Inflammatory macrophage (primary cell): ENCODE data around the gene MANEAL.

ENCODE experiments used
- DNase-seq, 2 donors: peaks; one replicate each; pipeline ENCODE4 v3.0.0-alpha.2; 2020 to 2022

MANEAL gene

DNA sequence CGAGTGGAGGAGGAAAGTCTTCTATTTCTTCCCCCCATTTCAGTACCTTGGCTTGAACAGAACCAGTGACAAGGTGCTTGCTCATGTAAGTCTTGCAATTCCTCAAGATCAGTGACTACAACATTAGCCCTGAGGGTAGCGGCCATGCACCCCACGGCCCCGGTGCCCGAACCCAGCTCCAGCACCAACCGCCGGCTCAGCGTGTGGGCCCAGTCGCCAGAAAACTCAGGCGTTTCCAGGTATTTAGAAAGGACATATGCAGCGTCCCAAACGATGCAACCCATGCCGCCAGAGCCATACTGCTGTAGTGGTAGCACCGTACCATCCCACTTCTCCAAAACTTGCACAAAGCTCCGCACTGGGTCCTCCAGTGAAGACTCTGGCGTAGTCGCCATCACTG, 11.2 kb upstream of the MANEAL start:
- no peak for DNase-seq

DNA sequence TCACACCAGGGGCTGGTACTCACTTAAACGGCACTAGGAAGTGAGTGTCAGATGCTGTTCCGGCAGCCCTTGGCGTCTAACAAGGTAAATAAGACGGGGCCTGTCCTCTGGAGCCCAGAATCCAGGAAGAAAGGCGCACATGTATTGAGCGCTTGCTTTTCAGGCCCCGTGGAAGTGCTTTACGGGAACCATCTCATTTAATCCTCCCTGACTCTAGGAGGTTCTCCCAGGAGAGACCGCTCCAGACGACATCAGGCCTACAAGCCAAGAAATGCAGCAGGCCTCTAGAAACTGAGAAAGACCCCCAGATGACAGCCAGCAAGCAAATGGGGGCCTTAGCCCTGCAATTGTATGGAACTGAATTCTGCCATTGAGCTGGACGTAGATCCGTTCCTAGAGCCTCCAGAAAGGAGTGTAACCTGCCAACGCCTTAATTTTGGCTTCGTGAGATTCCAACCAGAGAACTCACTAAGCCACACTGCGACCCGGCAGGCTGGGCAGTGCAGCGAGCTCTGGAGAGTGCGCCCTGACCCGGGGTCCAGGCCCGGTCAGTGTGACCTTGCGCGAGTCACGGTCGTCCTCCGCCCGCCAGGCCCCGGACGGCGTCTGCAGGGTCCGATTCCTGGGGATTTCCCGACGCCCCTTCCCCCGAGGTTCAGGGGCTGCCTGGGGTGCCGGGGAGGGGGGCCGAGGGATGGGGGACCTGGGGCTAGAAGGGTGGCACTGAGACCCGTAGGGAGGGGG, 532 bp upstream of the MANEAL start:
- no peak for DNase-seq

DNA sequence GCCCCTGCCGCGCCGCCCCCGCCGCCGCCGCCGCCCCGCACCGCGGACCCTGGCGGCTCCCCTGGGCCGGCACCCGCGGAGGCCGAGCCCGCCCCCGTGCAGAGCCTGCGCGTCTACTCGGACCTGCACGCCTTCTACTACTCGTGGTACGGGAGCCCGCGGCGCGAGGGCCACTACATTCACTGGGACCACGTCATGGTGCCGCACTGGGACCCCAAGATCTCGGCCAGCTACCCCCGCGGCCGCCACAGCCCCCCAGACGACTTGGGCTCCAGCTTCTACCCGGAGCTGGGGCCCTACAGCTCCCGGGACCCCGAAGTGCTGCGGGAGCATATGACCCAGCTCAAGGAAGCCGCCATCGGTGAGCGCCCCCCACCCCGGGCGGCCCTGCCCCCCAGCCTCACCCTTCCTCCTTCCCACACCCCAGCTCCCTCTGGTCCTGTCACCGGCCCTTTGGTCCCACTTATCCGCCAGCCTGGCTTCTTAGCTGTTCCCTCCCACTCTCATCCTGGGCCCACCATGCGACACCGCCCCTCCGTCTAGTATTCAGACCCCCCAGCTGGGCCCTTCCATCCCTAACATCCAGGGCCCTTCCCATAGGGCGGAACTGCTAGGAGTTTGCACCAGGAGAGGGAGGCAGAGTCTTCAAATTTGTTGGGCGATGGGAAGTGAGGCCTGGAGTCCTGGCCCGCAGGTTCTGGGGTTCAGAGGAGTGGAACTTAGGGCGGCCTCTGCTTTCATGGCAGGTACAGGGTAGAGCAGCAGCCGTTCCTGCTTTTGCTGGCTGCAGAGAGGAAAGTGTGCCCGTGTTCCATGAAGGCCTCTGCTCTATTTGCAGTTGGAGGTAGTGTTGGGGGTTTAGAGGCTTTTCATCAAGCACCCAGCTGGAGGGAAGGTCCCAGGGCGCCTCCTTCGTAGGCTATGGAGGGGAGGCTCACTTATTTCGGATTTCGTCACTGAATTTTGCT, 1.0 kb downstream of the MANEAL start:
- no peak for DNase-seq

DNA sequence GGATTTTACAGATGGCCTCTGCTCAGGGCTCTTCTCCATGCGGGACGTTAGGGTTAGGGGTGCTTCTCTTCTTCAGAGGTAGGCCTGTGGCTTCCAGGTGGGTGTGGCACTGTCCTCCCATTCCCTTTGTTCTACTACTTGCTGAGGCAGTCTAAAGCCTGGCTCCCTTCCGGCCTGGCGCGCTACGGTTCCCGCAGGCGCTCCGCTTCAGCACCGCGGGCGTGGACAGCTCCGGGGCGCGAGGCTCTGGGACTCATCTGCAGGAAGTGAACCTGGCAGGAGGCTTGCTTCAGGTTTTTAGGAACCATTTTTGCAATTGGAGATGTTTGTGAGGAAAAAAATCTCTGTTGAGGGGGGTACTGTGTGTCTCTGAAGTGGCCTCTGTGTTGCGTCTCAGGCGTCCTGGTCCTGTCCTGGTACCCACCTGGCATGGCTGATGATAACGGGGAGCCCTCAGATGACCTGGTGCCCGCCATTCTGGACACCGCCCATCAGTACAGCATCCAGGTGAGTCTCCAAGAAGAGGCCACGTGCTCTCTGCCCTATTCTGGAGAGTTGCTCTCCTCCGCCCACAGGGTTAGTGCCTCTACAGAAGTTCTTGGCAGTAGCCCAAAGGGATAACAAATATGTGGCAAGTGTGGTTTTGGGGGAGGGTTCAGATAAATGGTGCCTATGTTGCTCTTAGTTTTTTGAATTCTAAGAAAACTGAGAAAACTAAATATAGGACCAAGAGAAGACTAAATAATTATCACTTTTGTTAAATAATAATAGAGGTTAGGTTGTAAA, 1.9 kb downstream of the MANEAL start:
- peak; percentile 39 to 56 for DNase-seq

DNA sequence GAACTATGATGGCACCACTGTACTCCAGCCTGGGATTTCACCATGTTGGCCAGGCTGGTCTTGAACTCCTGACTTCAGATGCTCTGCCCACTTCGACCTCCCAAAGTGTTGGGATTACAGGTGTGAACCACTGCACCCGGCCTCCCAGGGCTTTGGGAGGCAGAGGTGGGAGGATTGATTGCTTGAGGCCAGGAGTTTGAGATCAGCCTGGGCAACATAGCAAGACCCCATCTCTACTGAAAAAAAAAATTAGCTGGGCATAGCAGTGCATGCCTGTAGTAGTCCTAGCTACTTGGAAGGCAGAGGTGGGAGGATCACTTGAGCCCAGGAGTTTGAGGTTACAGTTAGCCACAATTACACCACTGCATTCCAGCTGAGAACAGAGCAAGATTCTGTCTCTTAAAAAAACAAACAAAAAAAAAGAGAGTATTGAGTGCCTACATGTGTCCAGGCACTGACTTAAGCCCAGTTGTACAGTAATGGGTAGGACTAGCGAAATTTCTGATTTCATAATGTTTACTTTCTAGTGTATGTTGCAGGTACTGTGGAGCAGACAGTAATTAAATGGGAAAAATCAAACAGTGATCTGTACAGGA, 4.2 kb downstream of the MANEAL start:
- no peak for DNase-seq

DNA sequence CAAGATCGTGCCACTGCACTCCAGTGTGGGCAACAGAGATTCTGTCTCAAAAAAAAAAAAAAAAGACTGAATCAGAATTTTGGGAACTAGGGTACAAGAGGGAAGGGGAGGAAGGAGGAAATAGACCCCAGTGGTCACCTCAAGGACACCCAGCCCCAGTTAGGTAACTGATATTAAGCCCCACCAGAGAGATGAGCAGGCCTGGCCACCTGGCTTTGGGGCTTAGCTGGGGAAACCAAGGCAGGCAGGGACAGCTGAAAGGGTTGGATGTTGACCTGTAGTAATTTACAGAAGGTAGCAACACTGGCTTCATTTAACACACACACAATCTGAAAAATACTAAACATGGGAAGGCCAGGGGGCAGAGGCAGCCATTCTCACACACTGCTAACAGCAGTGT, 8.8 kb downstream of the MANEAL start:
- DNase-seq: no peak

DNA sequence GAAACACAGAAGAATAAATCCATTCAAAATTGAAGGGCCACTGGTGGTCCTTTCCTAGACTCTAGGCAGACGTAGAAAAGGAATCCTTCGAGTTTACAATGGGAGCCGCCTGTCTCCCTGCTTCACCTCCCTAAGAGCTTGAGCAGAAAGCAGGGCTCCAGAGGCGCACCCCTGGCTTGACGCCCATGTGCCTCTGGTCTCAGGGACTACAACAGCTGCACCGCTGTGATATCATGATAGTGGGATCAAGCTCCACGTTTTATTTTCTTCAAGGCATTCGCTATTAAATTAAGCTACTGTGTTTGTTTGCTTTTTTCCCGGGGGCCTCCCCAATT, 13.5 kb downstream of the MANEAL start:
- no peak for DNase-seq

DNA sequence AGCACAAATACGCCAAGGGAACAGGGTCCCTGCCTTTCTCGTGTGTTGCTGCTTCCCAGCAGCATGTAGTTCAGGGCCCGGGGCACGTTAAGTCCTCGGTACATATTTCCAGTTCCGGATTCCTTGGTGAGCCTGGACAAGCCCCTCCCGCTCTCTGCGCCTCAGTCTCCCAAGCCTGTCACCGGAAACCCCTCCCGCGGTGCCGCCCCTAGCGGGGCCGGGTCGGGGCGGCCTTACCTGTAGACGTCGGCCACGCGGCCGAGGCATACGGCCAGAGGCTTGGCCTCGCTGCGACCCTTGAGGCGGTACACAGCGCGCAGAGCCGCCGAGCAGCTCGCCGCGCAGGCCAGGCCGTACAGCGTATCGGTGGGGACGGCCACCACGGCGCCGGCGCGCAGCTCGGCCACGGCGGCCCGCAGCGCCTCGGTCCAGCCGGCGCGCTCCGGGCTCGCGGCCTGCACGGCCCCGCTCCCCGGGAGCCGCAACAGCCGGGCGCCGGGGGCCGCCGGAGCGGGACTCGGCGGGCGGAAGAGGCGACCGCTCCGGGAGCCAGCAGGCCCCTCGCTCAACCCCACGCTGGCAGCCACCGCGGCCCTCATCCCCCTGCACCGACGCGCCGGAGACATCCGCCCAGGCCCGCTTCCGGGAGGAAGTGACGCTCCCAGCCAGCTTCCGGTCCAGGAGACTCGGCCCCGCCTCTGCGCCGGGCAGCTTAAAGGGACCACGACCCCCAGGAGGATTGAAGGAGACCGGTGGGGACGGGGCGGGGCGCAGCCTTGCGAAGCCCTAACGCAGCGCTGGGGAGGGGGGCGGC, 14.1 kb downstream of the MANEAL start, which contains the start of the genes C1orf122 and YRDC:
C1orf122 (plus strand) TSS at position 236 of the 814 bp plus-strand sequence. CDS start 615 bp downstream, outside the sequence.
YRDC (minus strand) TSS at position 654 of the 814 bp plus-strand sequence; CDS start at position 626, 28 bp downstream.
- DNase-seq: peak; percentile 93 to 94

DNA sequence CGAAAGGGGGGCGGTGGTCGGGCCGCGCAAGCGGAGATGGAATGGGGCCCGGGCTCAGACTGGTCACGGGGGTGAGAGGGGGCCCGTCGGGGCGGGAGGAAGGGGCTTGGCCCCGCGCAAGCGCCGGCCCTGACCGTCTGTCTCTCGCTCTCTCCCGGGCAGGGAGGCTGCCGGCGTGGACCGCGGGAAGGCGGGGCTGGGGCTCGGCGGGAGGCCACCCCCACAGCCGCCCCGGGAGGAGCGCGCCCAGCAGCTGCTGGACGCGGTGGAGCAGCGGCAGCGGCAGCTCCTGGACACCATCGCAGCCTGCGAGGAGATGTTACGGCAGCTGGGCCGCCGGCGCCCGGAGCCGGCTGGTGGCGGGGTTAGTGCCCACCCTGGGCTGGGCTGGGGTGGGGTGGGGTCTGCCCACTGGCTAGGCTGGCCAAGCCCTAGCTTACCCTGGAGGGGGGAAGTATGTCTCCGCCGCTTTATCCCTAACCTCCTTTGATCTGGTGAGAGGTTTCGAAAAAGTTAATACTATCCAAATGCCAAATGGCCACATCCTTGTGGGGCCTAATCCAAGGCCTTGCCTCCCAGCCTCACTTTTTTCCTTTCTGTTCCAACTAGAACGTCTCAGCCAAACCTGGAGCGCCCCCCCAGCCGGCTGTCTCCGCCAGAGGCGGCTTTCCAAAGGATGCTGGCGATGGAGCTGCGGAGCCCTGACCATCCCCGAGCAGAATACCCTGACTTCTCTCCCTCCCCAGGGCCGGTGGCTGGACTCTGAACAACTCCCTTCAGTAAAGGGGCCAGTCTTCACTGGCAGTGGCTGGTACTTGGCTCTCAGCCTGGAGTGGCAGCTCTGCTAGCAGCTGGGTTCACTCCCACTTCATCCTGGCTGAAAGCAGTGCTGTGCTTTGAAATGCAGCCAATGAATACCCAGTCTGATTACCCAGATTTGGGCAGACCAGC, 15.0 kb downstream of the MANEAL start:
- DNase-seq: peak; percentile 64 to 71

DNA sequence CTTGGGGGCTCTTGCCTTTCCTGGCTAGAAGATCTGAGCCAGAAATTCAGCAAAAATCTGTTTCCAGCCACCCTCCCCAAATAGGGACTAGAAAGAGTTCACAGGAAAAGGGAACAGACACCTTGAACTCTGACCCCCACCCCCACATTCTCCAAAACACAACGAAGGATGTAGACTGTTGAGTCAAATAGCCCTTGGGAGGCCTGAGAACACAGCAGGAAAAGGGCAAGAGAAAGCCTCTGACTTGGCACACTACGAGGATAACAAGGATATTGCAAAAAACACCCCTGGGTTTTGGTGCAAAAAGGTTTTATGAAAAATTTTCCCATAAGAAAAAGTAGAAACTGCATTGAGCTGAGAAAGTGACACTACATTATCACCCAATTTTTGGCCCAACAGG, 16.3 kb downstream of the MANEAL start:
- DNase-seq: peak; percentile 18 to 56

DNA sequence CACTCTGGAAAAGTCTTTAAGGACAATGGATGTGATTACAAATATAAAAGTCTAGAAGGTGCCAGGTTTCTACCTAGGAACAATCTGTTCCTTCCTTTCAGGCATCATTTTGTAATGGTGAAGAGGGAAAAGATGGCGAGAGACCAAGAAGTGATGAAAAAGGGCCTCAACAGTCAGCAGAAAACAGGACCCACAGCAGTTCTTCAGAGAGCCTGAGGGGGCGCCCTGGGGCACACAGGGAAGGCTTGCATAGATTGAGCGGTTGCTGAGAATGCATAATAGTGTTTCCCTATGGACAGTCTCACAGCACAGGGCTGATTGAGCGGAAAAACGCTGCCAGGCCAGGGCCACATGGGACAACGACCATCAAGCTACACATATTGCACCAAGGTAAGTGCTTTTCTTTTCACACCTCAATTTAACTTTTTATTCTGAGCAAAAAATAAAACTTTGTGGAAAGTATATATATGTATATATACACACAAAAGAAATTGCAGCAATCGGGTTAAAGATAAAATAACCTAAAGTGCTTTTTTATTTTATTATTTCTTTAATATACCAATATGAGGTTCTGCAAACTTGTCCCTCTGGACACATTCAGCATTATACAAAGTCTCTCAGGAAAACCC, 17.5 kb downstream of the MANEAL start:
- DNase-seq: peak; percentile 80 to 87

DNA sequence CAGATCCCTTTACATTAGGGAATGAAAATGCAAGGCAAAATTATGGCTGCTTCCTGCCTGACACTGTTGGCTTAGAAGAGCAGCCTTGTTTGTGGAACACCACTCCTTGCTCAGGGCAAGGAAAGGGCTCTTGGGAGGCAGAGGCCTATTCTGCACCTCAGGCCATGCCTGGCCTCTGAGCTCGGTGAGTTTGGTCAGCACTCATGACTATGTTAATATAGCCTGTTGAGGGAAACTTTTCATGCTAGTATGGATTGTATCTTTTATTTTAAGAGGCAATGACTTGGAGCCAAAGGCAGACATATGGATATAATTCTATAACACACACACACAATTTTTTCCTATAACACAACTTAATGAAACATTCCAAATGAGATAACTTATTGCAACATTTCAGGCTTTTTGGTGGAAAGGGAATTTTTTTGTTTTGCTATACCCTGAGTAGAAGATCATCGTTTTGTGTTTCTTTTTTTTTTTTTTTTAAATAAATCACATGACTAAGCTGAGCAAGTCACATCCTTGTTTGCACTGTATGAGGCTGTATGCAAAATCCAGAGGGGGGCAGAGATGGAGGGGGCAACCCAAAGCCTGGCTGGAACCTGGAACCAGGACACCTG, 20.0 kb downstream of the MANEAL start:
- DNase-seq: no peak

DNA sequence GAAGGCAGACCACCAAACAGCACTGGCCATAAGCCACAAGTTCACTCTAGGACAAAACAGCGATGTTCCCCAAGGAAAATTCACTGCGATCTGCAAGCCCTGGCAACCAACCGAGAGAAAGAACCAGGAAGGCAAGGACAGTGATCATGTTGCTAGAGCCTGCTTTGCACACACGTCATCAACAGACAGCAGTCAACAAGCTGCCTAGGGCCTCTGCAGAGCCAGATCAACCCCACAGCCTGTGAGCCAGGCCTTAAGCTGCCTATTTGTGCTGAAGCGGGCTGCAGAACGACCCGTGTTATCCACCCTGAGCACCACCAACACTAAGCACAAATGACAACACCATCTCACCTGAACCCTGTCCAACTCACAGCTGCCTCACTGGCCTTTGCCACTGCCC, 20.6 kb downstream of the MANEAL start:
- no peak for DNase-seq

DNA sequence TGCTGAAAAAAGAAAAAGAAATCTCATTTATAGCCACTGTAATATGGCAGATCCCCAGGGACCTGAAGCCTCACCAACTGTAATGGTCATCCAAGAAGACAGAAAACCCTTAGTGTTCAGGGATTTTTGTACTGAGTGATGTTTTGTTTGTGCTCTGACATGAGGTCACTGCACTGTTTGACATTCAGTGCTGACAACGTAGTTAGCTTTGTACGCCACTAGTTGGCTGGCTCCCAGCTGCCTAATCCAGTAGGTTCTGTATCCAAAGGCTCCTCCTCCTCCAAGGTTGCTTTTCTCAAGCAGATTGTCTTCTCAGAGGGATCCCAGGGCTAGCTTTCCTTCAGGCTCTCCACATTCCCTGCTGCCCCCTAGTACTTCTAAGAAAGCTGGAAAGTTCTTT, 23.8 kb downstream of the MANEAL start:
- DNase-seq: no peak

DNA sequence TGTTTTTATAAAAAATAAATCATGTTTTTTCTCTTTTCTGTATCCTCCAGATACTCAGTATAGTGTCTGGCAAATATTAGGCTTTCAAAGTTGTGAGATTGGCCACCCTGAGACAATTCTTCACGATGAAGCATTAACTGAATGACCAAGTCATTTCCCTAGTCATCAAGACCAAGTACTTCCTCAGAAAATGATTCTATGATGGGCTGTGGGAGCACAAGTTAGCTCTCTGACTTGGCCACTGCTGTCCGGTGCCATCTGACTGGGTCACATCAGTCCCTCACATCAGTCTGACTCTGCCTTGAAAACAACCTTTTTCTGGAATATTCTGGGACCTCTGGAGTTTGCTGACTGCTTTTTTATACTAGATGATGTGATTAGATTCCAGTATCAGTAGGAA, 27.8 kb downstream of the MANEAL start:
- DNase-seq: peak in 1 of 2 donors; percentile 47

DNA sequence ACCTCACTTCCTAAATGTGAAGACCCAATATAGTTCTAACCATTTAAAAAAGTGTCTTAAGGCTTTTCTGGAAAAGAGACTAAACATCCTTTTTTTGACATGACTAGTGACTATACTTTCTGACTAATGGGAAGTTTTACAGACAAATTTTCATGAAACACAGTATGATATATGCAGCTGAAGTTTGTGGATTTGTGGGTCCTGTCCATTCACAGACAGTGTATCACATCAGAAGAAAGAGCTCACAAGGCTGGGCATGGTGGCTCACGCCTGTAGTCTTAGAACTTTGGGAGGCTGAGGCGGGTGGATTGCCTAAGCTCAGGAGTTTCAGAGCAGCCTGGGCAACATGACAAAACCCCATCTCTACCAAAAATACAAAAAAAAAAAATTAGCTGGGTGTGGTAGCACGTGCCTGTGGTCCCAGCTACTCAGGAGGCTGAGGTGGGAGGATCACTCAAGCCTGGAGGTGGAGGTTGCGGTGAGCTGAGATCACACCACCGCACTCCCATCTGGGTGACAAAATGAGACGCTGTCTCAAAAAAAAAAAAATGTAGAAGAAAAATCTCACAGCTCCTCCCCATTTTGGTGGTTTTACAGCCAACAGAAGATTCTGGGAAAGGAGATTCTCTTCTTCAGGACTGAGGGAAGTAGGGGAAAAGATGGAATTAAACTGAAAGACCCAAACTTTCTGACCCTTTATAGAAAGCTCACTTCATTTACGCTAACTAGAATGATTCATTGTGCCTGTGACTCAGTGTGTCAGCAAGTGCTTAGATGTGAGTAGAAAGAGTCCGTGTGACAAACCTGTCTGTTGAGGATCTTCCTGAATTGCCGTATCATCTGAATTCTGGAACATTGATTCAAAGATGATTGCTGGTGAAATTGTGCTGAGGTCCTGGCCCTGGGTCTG, 29.5 kb downstream of the MANEAL start:
- peak; percentile 59 to 81 for DNase-seq

DNA sequence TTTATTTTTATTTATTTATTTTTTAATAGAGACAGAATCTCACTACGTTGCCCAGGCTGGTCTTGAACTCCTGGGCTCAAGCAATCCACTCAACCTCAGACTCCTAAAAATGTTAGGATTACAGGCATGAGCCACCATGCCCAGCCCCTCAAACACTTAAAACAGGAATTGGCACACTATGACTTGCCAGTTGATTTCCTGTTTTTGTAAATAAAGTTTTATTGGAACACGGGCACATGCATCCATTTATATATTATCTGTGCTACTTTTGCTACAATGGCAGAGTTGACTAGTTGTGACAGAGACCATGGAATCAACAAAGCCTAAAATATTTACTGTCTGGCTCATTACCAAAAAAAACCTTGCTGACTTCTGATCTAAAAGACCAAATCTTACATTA, 30.4 kb downstream of the MANEAL start:
- DNase-seq: peak; percentile 22 to 43

DNA sequence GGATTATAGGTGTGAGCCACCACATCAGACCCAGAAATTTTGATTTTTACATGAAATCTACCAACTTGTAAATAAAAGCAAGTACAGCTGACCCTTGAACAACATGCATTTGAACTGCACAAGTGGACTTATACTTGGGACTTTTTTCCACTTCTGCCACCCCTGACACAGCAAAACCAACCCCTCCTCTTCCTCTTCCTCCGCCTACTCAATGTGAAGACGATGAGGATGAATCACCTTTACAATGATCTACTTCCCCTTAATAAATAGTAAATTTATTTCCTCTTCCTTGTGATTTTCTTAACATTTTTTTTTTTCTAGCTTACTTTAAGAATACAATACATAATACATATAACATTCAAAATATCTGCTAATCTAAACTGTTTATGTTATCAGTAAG, 31.9 kb downstream of the MANEAL start:
- peak; percentile 80 to 83 for DNase-seq
